IPS-NIHi7 (cell line): ENCODE results near the gene KCNH4.
A peak's percentile ranks its signal among the peaks of the same experiment; 100 is the strongest.
"Not testable (repeated sequence)": the region's sequence is repeated elsewhere in the genome, so short reads cannot be mapped to it uniquely, and the experiment has no call there.

ENCODE experiments used
- DNase-seq: peaks from one replicate; pipeline ENCODE4 v3.0.0; 2012; ENCODE audit warnings: mixed read lengths; ENCODE audit errors: extremely low spot score

KCNH4 gene

GRCh38 chr17:42193969-42194899 is 13.3 kb upstream of the KCNH4 start, which contains the start of gene GHDC:
TSS of gene GHDC (minus strand) at chr17:42194494. CDS start at chr17:42193581, 913 bp downstream.
- DNase-seq: peak; percentile 87

- DNase-seq: no peak
Observed at GRCh38 chr17:42193216-42193968, 12.4 kb upstream of the KCNH4 start.

GRCh38 chr17:42192189-42193126 is 11.5 kb upstream of the KCNH4 start:
- DNase-seq: no peak

GRCh38 chr17:42191275-42191608 is 10.3 kb upstream of the KCNH4 start:
- DNase-seq: no peak

DNA sequence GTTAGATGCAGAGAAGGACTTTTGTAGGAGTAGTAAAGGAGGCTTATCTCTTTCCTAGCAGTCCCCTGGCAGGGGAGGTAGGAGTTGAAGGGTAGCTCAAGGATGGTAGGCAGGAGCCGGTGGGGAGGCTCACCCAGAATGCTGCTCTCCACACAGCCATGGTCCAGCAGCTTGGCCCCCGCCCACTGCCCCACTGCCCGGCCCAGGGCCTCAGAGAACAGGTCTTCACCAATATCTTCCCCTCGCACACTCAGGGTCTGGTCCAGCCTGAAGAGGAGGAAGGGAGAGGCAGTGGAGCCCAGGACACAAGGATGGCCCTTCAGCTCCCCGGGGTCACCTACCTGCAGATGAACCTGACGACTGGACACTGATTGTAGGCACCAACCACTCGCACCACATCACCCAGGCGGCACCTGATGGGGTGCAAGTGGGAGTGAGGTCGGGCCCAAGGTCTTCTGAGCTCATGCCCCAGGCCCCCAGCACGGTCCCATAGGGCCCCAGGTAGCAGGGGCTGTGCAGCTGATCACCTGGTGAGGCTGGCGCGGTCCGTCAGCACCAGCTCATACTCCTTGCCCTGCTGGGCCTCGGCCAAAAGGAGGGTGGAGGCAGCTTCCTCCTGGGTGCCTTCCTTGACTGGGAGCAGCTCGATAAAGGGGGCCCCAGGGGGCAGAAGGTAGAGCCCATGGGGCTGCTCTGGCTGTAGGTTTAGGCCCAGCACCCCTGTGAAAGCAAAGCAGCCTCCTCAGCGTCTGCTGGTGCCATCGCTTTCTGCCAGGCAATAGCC is 9.7 kb upstream of the KCNH4 start:
- DNase-seq: no peak

DNA sequence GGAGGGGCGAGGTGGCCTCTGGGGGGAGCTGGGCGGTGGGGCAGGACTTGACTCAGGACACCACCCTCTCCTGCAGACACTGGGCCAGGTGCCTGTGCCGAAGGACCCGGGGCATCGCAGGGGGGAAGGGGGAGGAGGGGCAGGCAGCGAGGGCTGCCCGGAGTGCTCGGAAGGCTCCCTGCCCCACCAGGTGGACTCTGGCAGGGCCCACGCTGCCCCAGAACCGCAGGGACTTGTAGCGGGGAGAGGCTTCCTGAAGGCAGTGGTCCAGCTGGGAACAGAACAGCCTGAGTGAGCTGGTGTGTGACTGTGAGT is 8.7 kb upstream of the KCNH4 start:
- no peak for DNase-seq

GRCh38 chr17:42188749-42189650 is 8.1 kb upstream of the KCNH4 start:
- DNase-seq: no peak

- no peak for DNase-seq
Observed at GRCh38 chr17:42187833-42188232, 6.9 kb upstream of the KCNH4 start.

- DNase-seq: not testable (repeated sequence)
Observed at GRCh38 chr17:42186191-42186590, 5.2 kb upstream of the KCNH4 start.

DNA sequence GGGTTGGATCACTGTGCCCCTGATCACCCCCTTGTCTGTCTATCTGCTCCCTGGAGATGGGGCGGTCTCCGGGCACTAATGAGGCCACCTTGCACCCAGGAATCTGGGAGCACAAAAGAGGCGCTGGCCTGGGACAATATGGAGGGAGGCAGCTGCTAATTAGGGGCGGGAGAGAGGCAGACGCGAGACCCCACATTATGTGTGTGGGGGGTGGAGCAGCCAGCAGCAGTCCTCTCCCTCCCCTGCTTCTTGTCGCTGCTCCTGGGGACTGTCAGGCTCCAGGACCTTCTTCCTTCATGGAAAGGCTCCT is 4.6 kb upstream of the KCNH4 start:
- no peak for DNase-seq

- DNase-seq: no peak
Observed at GRCh38 chr17:42184713-42185620, 4.0 kb upstream of the KCNH4 start, which contains the start of gene HCRT. TSS of gene HCRT (minus strand) at chr17:42185452. CDS start at chr17:42185365, 87 bp downstream.

DNA sequence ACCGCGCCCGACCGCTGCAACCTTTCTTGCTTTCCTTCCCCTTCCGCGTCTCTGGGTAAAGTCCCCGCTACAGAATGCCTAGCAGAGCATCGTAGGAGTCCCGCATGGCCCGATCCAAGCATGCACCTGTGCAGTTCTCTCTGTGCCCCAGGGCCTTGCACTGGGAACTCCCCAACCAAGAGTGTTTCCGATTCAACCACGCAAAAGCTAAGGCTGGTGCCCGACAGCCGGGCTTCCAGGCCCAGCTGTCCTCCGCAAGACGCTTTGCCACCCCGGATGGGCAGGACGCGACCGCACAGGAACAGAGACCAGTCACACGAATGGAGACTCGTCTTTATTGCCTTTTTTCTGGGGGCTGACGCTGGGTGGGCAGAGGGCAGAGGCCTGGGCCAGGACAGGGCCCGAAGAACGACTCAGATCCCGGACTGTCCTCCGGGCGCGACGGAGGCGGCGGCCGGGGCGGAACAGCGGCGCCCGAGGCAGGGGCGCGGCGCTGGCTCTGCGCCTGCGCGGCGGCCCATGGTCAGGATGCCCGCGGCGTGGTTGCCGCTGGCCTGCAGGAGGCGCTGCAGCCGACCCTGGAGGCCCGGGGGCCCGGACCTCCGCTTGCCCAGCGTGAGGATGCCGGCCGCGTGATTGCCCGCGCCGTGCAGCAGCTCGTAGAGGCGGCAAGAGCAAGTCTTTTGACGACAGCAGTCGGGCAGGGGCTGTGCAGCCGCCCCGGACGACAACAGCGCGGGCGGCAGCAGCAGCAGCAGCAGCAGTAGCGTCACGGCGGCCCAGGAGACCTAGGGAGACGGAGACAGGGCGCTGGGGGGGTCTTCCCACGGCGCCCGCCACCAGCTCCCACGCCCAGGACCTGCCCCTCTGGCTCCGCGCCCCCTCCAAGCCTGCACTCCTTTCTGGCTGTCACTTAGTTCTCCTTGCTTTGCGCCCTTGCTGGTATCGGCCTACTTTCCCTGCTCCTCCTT is 3.1 kb upstream of the KCNH4 start:
- peak; percentile 96 for DNase-seq

GRCh38 chr17:42182927-42183734 is 2.2 kb upstream of the KCNH4 start:
- no peak for DNase-seq

GRCh38 chr17:42181851-42182207 is 887 bp upstream of the KCNH4 start:
- no peak for DNase-seq

GRCh38 chr17:42180411-42180921 is 476 bp downstream of the KCNH4 start:
- DNase-seq: peak; percentile 51

GRCh38 chr17:42179911-42180410 is 981 bp downstream of the KCNH4 start:
- DNase-seq: peak; percentile 93

GRCh38 chr17:42179335-42179734 is 1.6 kb downstream of the KCNH4 start:
- DNase-seq: no peak
